Left renal cortex interstitium (tissue), 4 donors: ENCODE results near the gene MAML2. TPM values are rescaled to one million over a fixed set of nuclear protein-coding genes. Genes with fewer than 3 reads are reported as not detected.
A peak's percentile ranks its signal among the peaks of the same experiment; 100 is the strongest.

Experiments
- DNase-seq, 4 donors: peaks; one replicate each; pipeline ENCODE4 v3.0.0-alpha.2; 2013; ENCODE audit warnings: low read depth in 4 of 4, low spot score in 2 of 4, missing footprints in 1 of 4
- polyA plus RNA-seq, 4 donors: library from polyadenylated mRNA; unstranded; fragments of 120-200 nt; gene quantifications; one replicate each; pipeline ENCODE4 v1.2.1, GENCODE V29; 2013; ENCODE audit not compliant: insufficient read length in 4 of 4

The MAML2 gene
- polyA plus RNA-seq, 4 donors = 27.5 to 31.0 (median 29.7) TPM

DNA sequence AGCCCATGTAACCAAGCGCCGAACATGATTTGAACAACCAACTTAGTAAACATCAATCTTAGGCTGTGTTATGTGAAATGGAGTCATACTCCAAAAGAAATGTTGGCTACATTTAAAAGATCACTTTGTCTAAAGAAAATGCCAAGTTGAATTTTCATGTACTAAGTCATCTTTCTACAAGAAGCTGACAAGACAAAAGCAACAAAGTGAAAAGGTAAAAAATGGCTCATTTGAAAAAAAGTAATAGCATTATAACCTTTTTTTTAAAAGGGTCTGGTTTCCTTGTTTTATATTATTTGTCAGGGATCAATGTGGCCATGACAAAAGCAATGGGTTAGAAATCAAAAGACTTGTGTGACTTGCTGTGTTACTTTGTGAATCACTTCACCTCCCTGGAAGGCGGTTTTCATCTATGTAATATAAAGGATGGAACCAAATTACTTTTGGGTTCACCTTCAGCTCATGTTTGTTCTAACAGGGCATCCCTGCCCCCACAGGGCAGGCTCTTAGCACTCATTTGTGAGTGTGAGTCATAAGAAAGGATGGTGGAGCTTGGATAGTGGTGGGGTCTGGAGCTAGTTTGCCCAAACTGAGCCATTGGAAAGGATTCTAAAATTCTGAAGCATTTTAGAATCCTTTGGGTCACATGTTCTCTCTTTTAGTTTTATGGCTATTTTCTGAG is 287.1 kb downstream of the MAML2 start:
- no peak for DNase-seq

DNA sequence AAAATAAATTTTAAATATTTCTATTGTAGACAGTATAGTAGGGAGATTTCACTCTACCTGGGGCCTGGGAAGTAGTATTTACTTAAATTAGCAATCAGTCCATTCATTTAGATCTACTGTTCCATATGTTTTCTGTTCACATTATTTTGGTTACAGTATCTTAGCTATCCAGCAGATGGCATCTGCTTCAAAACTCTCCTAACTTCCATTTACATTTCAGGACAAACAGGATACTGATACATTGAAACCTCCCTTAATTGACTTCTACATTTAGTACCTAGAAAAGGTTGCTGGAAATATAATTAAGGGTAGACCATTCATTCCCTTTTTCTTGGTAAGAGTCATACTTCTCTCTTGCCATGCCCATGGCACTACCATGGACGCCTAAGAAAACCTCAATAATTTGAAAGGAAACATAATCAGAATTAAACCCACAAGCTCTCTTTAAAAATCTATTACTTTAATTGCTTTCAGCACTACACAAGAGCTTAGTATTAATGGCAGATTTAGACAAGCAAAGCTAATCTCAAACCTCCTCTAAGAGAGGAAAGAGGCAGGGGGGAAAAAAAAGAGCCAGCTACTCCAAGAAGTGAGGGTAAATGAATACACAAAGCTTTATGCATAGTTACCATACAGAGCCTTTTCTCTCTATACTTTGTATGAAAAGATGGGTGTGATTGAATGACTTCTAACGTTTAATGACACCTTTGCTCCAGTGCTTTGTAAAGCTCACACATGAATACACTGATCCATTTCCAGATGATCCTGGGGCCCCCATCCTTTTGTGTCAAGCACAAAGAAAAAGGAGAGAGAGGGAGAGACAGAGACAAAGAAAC is 287.9 kb downstream of the MAML2 start:
- DNase-seq = no peak

- DNase-seq = no peak
Measured at GRCh38 chr11:96052921-96053651, 289.9 kb downstream of the MAML2 start.

DNA sequence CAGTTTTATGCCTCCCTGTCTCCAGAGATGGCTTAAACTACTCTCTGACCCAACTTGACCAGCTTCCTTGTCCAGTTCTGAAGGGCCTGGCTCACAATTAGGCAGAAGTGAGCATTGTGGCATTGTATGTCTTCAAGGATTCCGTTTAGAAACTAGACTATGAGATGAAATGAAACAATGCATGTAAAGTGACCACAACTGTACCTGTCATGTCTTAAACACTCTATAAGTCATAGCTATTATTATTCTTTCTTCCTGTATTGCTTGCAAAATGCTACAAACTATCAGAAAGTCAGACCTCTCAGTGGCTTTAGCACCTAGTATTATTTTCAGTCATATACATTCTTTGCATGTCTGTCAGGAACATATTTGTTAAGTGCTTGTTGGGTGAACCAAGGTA is 291.2 kb downstream of the MAML2 start:
- no peak for DNase-seq

DNA sequence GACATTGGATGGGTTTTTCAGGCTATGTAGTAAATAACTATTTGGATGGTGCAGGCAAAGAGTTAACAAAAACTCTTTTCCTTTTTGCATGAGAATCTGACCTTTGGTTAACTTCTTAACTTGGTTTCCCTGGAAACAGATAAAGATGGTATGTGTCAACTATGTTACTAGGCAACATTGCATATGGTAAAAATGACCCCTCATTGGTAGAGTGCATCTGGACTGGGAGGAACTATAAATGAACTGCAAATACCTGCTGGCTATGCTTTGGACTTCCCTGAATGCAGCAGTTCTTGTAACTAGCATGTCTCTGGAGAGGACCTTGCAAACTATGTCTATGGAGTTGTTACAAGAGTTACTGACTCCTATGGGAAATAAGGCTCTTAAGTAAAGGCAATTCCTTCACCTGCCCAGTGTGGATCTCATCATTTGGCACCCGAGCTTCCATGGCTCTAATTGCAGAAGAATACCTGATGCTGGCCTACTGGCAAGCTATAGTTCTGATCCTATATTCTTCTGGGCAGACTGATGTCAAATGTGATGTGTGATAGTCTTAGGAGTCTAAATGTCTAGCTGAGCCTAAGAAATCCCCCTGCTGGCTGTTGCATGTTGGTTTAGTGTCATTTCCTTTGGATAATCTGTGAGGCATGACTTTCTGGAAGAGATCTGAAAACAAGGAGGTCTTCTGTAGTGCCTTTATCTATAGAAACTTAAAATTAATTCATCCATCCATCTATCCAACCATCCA is 292.4 kb downstream of the MAML2 start:
- no peak for DNase-seq

- no peak for DNase-seq
Measured at GRCh38 chr11:96049426-96049825, 293.6 kb downstream of the MAML2 start.

DNA sequence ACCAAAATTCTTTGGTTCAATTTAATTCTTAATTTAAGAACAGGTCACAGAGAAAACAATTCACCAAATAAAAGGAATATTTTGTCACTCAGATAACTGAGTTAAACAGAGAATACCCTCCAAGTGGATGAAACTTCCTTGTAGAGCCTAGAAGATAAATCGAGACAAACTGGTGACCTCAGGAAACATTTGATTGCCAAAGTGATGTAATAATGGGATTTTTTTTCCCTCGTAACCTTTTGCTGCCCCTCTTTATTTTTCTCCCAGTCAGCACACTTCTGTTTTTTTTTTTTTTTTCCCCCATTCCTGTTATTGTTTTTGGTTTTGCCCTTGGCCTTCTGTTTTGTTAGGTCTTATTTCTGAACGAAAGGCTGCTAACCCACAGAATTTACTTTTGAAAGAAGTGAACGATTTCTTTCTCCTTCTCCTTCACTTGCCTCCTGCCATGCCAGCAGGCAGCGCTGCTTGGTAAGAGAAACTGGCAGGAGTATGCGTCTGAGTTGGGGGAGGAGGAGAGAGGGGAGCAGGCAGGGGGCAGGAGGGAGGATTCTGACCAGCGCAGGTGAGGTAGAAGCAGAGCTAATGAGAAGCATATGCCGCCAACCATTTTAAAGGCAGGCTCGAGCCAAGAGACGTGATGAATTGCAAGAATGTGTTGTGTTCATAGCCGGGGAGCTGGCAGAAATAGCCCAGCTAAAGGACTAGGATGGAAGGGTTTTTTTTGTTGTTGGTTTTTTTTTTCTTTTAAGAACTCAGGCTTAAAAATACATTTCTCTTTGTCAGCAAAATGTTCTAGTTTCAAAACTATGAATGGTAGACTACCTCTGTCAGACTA is 297.2 kb downstream of the MAML2 start:
- peak in 2 of 4 donors; percentile 58 to 65 for DNase-seq

DNA sequence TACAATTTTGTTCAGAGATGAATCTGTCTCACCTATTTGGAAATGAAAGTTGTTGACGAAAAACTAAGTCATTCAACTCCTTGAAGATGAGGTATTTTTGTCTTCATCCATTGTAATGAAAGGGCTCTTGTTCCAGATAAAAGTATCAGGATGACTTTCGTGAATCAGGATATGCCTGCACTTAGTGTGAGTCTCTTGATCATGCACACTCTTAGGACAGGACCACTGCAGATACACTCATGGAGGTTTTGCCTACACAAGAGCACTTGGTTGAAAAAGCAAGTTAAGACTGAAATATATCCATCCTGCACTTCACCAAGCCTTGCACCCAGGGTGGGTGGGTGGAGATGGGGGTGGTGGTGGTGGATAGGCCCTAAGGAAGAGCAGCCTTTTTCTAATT is 298.2 kb downstream of the MAML2 start:
- DNase-seq = no peak

DNA sequence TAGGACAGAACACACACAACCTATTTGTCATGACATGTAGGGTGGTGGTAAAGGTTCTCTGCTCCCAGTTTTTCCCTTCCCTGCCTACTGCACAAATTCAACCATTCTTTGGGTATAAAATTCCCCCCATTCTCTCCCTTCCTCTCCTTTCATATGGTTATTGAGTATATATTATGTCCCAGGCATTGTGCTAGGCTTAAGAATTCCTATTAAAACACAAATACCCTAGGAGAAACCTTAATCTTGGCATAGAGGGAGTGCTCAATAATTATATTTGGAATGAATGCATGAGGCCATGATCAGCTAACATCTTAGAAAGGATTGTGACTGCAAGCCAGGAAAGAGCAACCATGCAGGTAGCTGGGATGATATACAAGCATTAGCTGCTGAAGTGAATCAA is 298.7 kb downstream of the MAML2 start:
- DNase-seq = no peak

GRCh38 chr11:96043291-96043690 is 299.7 kb downstream of the MAML2 start:
- DNase-seq = no peak

- no peak for DNase-seq
Measured at GRCh38 chr11:96038046-96038445, 304.9 kb downstream of the MAML2 start.

DNA sequence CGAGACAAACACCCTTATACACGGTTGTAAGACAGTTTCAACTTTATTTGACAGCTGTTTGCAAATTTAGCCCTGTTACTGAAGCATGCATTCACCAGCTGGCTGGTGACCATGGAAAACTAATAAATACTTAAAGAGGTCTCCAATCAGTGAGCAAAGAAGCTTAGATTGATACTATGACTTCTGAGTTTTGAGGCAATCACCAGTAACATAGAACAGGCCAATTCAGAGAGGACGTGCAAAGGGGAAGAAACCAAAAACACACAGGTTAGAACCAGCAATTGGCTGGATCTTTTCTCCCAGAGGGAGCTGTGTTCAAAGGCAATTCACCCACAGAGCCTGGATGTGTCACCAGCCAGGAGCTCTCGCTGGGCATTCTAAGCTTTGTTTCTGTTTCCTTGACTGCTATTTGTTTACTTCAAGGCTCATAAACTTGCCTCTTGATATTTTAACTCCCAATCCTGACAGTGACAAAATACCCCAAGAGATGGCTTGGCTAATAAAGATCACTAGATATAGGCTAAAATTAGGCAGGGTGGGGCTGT is 305.5 kb downstream of the MAML2 start:
- no peak for DNase-seq

- no peak for DNase-seq
Measured at GRCh38 chr11:96036863-96037262, 306.1 kb downstream of the MAML2 start.

GRCh38 chr11:96035740-96036078 is 307.3 kb downstream of the MAML2 start:
- DNase-seq = no peak

GRCh38 chr11:96035031-96035739 is 307.8 kb downstream of the MAML2 start:
- DNase-seq = no peak

DNA sequence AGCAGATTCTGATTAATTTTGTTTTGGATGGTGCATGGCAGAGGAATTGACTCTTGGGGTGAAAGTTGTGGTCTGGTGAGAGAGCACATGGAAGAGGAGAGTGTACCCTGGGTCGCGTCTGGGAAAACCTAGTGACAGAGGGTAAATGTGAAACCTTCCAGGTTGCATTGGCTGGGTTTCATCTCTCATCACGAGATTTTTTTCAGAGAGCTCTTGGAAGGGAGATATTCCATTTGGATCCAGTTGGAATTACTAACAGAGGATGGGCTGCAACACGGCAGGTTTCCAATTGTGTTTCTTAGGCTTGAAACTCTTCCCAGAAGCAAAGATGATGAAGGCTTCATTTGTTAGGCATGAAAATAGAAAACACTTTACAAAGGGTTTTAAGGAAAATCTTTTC is 309.4 kb downstream of the MAML2 start:
- DNase-seq = no peak

GRCh38 chr11:96033095-96033494 is 309.9 kb downstream of the MAML2 start:
- DNase-seq = no peak

DNA sequence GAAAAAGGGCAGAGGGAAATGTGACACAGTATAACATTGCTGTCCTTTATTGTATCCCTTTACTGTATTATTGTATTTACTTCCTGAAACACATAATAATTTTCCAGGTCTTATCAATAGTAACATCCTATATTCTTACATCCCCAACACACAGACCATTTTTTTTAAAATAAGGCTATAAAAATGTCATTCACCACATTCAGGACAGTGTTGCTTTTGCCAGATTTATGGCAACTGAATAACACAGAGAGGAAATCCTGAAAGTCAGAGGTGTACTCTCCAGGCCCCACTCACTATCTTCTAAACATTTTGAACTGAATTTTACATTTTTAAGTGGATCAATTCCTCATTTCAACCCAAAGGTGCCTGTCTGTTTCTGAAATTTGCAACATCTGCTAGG is 314.2 kb downstream of the MAML2 start:
- no peak for DNase-seq

DNA sequence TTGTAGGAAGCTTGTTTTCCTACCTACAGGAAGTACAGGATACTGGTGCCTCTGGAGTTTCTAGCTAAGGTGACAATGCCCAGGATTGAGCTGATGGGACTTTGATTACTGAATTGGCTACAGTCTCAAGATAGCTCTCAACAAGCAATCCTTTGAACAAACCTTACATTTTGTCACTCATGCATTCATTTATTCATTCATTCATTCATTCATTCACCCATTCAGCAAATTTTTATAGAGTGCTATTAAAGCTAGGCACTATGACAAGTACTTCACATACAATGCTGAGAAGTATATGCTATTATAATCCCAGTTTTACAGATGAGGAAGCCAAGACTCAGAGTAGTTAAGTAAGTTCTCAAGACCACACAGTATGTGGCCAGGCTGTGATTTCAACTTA is 316.0 kb downstream of the MAML2 start:
- DNase-seq = no peak
